GM18505 (cell line): ENCODE results near the gene DES.

Experiments
- ATAC-seq: cut with Tn5 transposase; IDR thresholded peaks from one replicate; pipeline ENCODE4 v1.9.1; 2021; ENCODE audit not compliant: unreplicated experiment
- POLR2A ChIP-seq: IDR thresholded peaks from 4 replicates; pipeline ENCODE4 v1.6.1; 2011; ENCODE audit warnings: borderline replicate concordance; ENCODE audit not compliant: insufficient read depth, insufficient read length; ENCODE audit errors: extremely low read depth

DES gene

DNA sequence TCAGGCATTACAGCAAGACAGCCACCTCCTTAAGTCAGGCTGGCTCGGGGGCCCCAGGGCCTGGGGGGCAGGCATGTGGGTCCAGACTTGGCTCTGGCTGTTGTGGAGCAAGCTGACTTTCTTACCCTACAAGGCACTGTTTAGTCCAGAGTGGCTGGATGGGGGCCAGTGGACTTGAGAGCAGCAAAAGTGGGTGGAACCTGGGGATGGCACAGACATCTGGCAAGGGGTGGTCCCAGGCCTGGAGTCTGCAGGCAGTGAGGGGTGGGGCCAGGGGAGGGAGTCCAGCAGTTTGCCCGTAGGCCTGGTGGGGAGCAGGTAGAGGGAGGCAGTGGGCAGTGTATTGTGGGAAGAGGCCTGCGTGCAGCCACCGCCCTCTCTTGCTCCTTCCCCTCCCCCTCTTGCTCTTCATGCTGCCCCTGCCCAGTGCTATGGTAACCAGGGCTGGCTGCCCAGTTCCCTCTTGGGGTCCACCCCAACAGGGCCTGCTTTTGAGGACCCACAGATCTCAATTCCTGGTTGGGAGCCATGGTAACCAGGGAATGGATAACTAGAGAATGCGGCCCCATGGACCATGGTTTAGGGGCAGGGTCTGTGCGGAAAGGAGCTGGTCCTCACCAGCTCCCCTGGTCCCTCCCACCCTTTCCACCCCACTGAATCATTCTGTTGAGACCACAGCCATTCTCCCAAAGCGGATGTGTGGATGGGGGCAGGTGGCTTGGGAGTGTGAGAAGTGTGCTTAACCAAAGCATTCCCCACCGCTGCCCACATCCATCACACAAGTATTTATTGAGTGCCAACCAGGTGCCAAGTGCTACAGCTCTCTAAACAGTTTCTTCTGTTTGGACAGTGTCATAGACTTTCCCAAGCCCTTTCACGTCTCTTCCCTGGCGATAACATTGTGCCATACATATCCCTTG lies 35.8 kb downstream of the DES start:
- ATAC-seq = no peak
- TF ChIP-seq POLR2A = no peak

DNA sequence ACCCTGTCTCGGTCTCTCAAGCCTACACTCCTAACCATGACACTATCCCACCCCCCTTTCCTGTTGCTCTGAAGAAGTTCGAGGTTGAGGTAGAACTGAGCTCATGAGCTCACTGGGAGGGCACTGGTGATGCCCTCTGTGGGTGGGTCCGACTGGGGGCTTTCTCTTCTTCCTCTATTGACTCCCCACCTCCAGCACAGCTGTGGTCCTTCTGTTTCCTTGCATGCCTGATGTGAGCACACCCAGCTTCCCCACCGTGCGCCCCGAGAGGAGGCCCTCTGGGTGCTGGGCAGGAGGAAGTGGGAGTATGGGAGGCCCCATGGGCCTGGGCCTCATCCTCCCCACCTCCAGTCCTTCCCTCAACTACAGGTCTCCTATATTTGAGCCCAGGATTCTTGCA lies 37.4 kb downstream of the DES start:
- TF ChIP-seq POLR2A = no peak
- no peak for ATAC-seq

DNA sequence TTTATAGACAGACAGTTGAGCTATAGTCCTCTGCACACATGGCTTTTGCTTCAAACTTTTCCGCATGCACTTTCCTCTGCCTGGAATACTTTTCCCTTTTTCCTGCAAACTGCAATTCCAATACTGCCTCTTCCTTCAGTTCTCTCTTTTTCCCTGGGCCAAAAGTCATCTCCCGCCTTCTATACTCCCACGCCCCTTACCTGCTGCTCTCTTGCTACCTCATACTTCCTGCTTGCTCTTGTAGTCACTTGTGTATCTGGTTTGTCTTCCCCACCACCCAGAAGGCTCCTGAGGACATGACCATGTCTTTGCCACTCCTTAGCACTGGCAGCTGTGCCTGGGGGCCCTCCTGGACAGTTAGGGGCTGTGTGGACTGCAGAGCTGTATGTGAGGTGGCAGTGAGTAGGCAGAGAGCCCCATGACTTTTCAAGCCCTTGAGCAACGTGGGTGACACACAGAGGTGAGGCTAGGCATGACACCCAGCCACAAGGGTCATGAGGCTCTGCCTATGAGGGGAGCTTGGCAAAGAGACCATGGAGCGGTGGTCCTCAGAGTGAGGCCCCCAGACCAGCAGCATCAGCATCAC lies 39.7 kb downstream of the DES start:
- no peak for TF ChIP-seq POLR2A
- ATAC-seq = no peak

DNA sequence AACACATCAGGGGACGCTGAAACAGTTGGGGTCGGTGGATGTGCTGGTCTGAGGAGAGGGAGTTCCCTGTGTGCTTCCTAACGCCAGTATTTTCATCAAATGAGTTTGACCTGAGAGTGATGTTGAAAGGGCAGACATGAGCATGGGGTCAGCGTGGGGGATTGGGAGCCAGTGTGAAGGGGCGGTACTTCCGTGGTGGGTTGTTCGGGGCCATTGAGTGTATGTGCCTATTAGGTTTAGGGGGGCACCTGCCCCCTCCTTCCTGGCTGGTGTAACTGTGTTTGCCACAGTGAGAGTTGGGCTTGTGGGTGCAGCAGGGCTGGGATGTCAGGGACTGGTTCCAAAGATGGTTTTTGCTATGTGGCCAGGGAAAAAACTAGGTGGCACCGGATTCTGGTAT lies 40.8 kb downstream of the DES start:
- no peak for TF ChIP-seq POLR2A
- ATAC-seq = no peak

DNA sequence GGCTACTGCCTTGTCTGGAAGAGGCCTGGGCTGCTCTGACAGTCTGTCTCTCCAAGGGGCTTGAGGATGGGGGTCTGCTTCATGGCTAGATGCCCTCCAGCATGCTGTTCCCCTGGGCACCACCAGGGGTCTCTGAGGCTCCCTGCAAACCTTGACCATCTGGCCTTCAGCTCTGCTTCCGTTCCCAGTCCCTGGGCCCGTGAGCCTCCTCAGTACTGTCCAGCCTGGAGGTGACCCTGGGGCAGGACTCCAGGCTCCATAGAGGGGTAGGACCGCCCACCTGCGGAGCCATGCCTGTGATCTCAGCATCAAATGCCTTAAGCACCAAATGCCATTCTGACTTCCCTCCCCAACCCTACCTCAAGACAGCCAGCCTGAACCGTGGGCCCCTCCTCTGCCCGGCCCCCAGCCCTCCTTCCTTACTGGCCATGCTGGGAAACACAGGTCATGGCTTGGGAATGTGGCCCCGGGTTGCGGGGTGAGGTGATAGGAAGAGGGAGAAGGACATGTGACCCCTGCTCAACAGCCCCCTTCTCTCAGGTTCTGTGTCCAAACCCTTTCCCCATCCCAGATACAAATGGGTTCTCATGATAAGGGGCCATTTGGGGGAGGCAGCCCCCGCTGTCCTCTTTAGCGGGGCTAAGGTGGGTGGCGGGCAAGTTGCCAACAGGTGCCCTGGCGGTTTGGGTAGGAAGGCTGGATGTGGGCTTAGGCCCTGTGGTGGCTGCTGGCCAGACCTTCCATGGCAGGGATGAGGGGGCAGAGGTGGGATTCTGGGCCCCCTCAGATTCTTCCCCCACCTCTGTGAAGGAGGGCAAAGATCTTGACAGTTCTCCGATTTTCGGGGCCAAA lies 41.5 kb downstream of the DES start:
- no peak for TF ChIP-seq POLR2A
- no peak for ATAC-seq

DNA sequence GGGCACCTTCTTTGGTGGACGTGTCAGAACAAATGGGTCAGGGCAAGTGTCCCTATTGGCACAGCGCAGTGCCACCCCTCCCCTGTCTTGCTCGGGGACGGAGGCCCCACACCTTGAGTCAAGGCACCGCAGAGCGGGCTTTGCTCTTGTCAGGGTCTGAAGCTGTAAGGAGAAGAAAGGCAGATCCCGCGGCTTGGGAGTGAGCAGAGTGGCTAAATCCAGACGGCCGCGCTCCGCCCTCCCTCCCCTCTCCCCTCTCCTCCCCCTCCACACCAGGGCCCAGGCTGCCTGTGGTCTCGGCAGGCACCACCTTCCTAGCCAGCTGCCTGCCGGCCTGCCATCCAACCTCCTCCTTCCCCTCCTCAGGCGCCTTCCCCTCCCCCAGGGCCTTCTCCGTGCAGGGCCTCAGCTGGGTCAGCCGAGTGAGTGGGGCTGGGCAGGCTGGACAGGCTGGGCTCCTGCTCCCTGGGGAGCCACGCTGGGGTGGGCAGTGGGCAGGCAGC lies 42.3 kb downstream of the DES start:
- no peak for TF ChIP-seq POLR2A
- no peak for ATAC-seq

DNA sequence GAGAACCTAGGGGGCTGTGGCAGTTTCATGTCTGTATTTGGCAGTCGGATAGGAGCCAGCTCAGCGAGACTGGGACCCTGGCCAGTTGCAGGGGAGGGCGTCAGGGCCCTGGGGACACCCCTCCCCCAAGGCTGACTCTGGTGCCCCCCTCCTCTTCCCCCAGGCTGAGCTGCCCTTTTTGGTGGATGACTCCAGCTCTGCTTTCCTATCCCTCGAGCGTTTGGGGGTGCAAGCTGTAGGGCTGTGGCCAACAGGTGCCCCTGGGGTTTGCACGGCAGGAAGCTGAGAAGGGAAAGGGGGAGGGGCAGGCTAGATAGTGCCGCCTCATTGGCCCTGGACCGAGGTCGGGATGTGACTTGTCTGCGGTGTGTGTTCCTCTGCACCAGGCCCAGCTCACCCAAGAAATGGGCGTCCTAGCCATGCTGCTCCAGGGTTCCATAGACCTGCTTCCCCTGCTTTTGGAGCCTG lies 42.9 kb downstream of the DES start:
- TF ChIP-seq POLR2A = no peak
- no peak for ATAC-seq

- ATAC-seq = no peak
- TF ChIP-seq POLR2A = no peak
Measured at GRCh38 chr2:219461669-219462068, 43.5 kb downstream of the DES start.

DNA sequence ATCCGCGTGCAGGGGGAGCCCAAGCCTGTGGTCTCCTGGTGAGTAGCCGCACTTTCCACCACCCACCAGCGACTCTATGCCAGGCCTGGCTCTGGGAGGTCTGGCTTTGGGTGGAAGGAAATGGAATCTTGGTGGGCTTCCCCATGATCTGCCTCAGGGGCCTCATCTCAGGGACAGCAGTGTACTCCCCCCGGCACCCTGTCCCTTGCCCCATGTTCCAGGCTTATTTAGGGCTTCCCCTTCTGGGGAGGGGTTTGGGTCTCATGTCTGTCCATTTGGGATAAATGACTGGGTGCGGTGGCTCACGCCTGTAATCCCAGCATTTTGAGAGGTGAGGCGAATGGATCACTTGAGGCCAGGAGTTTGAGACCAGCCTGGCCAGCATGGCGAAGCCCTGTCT lies 44.2 kb downstream of the DES start:
- no peak for ATAC-seq
- no peak for TF ChIP-seq POLR2A

DNA sequence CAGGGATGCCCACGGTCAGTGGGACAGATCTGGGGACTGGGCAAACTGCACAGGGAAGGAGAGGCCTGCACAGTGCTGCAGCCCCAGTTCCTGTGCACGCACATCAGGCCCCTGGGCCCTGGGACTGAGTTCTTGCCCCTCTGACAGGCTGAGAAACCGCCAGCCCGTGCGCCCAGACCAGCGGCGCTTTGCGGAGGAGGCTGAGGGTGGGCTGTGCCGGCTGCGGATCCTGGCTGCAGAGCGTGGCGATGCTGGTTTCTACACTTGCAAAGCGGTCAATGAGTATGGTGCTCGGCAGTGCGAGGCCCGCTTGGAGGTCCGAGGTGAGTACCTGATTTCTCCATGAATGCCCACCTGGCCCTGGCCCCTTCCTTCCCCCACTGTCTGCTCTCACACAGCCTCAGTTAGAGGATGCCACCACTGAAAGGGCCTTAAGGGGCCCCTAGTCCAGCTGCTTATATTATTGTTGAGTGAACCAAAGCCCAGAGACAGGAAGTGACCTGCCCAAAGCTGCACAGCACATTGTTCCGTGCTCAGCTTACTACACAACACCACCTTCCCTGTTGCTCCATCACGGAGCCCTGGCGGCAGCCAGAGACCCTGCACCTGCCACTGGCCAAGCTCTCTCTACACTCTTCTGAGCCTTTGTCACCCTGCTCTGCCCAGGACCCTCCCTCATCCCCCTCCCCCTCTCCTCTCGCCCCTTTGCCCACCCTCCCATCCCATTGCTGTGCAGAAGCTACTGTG lies 46.3 kb downstream of the DES start:
- ATAC-seq = no peak
- TF ChIP-seq POLR2A = no peak

DNA sequence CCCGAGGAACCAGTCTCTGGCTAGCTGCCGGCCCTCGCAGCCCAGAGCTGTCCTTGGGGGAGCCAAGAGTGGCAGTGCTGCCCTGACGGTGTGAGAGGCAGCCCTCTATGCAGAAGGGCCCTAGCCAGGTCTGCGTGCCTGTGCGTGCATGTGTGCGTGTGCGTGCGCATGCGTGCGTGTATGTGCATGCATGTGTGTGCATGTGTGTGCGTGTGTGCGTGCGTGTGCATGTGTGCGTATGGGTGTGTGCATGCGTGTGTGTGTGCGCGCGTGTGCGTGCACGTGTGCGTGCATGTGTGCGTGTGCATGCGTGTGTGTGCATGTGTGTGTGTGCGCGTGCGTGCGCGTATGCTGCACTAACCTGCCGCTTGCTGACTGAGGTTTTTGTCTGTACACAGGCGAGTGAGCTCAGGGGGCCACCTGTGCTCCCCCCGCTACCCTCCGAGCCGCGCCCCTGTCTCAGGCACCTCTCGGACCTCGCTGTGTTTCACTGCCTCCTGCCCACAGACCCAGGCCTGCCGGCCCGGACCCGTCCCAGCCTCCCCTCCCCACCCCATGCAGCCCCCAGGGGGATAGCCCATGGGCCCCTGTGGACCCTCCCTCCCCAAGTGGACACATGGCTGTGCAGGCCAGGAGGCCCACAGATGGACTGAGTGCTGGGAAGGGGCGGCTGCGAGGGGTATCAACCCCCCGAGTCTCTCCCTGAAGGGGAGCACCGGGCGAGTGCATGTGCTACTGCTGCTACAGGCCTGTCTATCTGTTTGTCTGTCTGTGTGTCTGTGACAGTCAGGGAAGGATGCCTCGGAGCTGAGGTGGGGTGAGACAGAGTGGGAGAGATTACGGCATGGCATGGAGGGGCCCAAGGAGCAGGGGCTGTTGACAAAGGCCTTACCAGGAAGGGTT lies 47.7 kb downstream of the DES start:
- no peak for TF ChIP-seq POLR2A
- ATAC-seq = no peak
